HepG2 (cell line): ENCODE data around the gene ABCB9.

Experiments used
- AFF4 ChIP-seq: sonication (generic); formaldehyde crosslinking; IDR thresholded peaks from 2 replicates; pipeline ENCODE4 v1.4.0; 2020; ENCODE audit warnings: missing genetic modification reagents
- GLI4 ChIP-seq: sonication (generic); formaldehyde crosslinking; IDR thresholded peaks from 2 replicates; pipeline ENCODE4 v1.5.1; 2020; ENCODE audit warnings: missing genetic modification reagents, mild to moderate bottlenecking, moderate library complexity, borderline replicate concordance
- REST ChIP-seq, 2 experiments: IDR thresholded peaks; 2 replicates each; pipeline ENCODE4 v1.6.1; 2011 to 2012; ENCODE audit warnings: low read length in 2 of 2, borderline replicate concordance in 1 of 2, low read depth in 1 of 2, mild to moderate bottlenecking in 1 of 2, moderate library complexity in 1 of 2
- ZNF333 ChIP-seq: sonication (generic); formaldehyde crosslinking; IDR thresholded peaks from 2 replicates; pipeline ENCODE4 v1.4.0; 2020; ENCODE audit warnings: mild to moderate bottlenecking, missing genetic modification reagents, borderline replicate concordance

- TF ChIP-seq ZNF333 (CRISPR knock-in tag), result no peak
- no peak for TF ChIP-seq GLI4 (CRISPR knock-in tag)
- no peak for TF ChIP-seq REST (IDR thresholded peaks at IDR 0.05; ENCODE audit: borderline replicate concordance in 1 of 2, low read depth in 1 of 2, low read length in 2 of 2)
- TF ChIP-seq AFF4 (CRISPR knock-in tag), result no peak
Observed at GRCh38 chr12:122981587-122982476, 15.6 kb upstream of the ABCB9 start.
